22Rv1 (cell line): Measurements from ENCODE around the gene EIF5B.
"Not testable (repeated sequence)": the region's sequence is repeated elsewhere in the genome, so short reads cannot be mapped to it uniquely, and the experiment has no call there.

ENCODE experiments used
- H3K27ac ChIP-seq: fragments of 450-650 bp; 2 replicates; pipeline ENCODE4 v1.5.1; 2017
- ZFX ChIP-seq: fragments of 450-650 bp; IDR thresholded peaks from 2 replicates; pipeline ENCODE4 v1.6.1; 2017; ENCODE audit warnings: antibody characterized with exemption, borderline replicate concordance
- TF ChIP-seq, protein P1 (sequence below): fragments of 450-650 bp; IDR thresholded peaks from 2 replicates; pipeline ENCODE4 v1.5.1; 2017; ENCODE audit warnings: mild to moderate bottlenecking

The EIF5B gene

DNA sequence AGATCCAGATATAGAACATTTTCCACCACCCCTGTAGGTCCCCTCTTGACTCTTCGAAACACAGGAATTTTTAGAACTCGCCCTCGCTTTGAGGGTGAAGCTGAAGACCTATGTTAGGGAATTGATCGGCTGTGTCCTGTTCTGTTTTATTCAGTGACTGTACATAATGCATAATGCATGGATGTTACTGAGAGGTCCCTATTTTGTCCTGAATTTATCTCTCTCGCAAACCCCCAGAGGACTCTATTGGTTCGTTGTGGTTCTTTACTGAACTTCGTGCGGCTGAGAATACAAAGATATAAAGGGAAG, 431 bp upstream of the EIF5B start:
- H3K27ac ChIP-seq: peak overlapping the region; percentile 86
- no peak for TF ChIP-seq ZFX
- TF ChIP-seq, protein P1, sequence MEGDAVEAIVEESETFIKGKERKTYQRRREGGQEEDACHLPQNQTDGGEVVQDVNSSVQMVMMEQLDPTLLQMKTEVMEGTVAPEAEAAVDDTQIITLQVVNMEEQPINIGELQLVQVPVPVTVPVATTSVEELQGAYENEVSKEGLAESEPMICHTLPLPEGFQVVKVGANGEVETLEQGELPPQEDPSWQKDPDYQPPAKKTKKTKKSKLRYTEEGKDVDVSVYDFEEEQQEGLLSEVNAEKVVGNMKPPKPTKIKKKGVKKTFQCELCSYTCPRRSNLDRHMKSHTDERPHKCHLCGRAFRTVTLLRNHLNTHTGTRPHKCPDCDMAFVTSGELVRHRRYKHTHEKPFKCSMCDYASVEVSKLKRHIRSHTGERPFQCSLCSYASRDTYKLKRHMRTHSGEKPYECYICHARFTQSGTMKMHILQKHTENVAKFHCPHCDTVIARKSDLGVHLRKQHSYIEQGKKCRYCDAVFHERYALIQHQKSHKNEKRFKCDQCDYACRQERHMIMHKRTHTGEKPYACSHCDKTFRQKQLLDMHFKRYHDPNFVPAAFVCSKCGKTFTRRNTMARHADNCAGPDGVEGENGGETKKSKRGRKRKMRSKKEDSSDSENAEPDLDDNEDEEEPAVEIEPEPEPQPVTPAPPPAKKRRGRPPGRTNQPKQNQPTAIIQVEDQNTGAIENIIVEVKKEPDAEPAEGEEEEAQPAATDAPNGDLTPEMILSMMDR: no peak

- no peak for TF ChIP-seq ZFX
- TF ChIP-seq, protein P1: no peak
- H3K27ac ChIP-seq: peak overlapping the region; percentile 86
Measured at GRCh38 chr2:99338029-99338585, 918 bp downstream of the EIF5B start.

DNA sequence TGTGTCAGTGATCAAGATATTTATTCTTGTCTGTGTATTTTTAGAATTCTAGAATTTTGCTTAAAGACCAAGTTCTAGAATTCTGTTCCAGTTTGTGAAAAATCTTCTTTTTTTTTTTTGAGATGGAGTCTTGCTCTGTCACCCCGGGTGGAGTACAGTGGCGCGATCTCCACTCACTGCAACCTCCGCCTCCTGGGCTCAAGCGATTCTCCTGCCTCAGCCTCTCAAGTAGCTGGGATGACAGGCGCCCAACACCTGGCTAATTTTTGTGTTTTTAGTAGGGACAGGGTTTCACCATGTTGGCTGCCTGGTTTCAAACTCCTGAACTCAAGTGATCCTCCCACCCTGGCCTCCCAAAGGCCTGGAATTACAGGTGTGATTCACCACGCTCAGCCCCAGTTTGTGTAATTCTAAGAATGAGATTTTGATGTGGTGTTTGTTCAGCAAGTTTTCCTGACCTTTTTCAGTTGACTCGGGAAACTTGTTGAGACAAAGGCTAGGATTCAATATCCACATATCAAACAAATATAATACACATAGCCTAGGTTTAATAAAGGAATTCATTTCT, 3.6 kb downstream of the EIF5B start:
- no peak overlapping the region for H3K27ac ChIP-seq

GRCh38 chr2:99342536-99342935, 5.3 kb downstream of the EIF5B start:
- TF ChIP-seq, protein P1: no peak
- no peak for TF ChIP-seq ZFX
- H3K27ac ChIP-seq: no peak overlapping the region

More for the DNA sequence above, 3.6 kb downstream of the EIF5B start:
- TF ChIP-seq ZFX: no peak
- TF ChIP-seq, protein P1: no peak

DNA sequence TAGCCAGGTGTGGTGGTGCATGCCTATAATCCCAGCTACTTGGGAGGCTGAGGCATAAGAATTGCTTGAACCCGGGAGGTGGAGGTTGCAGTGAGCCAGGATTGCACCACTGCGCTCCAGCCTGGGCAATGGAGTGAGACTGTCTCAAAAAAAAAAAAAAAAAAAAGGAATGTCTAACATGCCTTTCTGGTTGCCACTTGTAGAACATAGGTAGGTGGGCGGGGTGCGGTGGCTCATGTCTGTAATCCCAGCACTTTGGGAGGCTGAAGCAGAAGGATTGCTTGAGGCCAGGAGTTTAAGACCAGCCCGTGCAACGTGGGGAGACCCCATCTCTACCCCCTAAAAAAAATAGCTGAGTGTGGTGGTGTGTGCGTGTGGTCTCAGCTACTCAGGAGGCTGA, 8.3 kb downstream of the EIF5B start:
- not testable (repeated sequence) for H3K27ac ChIP-seq

- no peak overlapping the region for H3K27ac ChIP-seq
- TF ChIP-seq ZFX: no peak
- TF ChIP-seq, protein P1: no peak
Measured at GRCh38 chr2:99346218-99346617, 9.0 kb downstream of the EIF5B start.

GRCh38 chr2:99348173-99348572, 11.0 kb downstream of the EIF5B start:
- no peak for TF ChIP-seq ZFX
- TF ChIP-seq, protein P1: no peak
- H3K27ac ChIP-seq: no peak overlapping the region

DNA sequence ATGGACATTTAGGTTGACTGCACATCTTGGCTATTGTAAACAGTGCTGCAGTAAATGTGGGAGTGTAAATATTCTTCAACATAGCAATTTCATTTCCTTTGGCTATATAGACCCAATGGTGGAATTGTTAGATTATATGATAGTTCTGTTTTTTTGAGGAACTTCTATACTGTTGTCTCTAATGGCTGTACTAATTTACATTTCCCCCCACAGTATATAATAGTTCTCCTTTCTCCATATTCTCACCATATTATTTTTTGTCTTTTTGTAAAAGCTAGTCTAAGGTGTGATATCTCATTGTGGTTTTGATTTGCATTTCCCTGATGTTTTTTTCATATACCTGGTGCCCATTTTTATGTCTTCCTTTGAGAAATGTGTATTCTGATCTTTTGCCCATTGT, 13.0 kb downstream of the EIF5B start:
- TF ChIP-seq ZFX: no peak
- TF ChIP-seq, protein P1: no peak
- no peak overlapping the region for H3K27ac ChIP-seq
